ENCODE results near the gene PPARG.

- TF ChIP-seq YY1 (IDR thresholded peaks at IDR 0.05; ENCODE audit: insufficient read depth, insufficient read length) (no peak), ZNF274 (IDR thresholded peaks at IDR 0.05; ENCODE audit: low read depth, low read length) (no peak)
These were observed 63.4 kb downstream of the PPARG start for GRCh38 chr3:12352253-12352652.
